ENCODE results near the gene NOP53.
"Not testable (repeated sequence)": the region's sequence is repeated elsewhere in the genome, so short reads cannot be mapped to it uniquely, and the experiment has no call there.

NOP53 gene

GRCh38 chr19:47707135-47707925 lies 38.0 kb upstream of the NOP53 start:
- in situ Hi-C loops (cut with HindIII; ENCODE audit: low sequenced_read_pairs), result no loop called here
- H3K4me3 ChIP-seq (ENCODE audit: low read depth, low read length), result no peak overlapping the region
- peak; percentile 91 for TF ChIP-seq CTCF (IDR thresholded peaks at IDR 0.05; ENCODE audit: low read depth, low read length)
- peak; percentile 66 for DNase-seq (ENCODE audit: low read depth, low spot score)

GRCh38 chr19:47711652-47712242 lies 33.6 kb upstream of the NOP53 start:
- H3K4me3 ChIP-seq (ENCODE audit: low read depth, low read length), result no peak overlapping the region
- TF ChIP-seq CTCF (IDR thresholded peaks at IDR 0.05; ENCODE audit: low read depth, low read length), result no peak
- in situ Hi-C loops (cut with HindIII; ENCODE audit: low sequenced_read_pairs), result no loop called here
- DNase-seq (ENCODE audit: low read depth, low spot score), result no peak

GRCh38 chr19:47713046-47714021 lies 32.0 kb upstream of the NOP53 start, which contains the start of gene EHD2:
Gene EHD2 (plus strand): TSS chr19:47713422. CDS start chr19:47716613, 3,191 bp downstream.
- peak; percentile 90 for TF ChIP-seq CTCF (IDR thresholded peaks at IDR 0.05; ENCODE audit: low read depth, low read length)
- DNase-seq (ENCODE audit: low read depth, low spot score), result peak; percentile 80
- H3K4me3 ChIP-seq (ENCODE audit: low read depth, low read length), result peak within 1 kb of the TSS; percentile 78
- in situ Hi-C loops (cut with HindIII; ENCODE audit: low sequenced_read_pairs), result no loop called here

- in situ Hi-C loops (cut with HindIII; ENCODE audit: low sequenced_read_pairs), result no loop called here
- H3K4me3 ChIP-seq (ENCODE audit: low read depth, low read length), result peak overlapping the region; percentile 78
- no peak for DNase-seq (ENCODE audit: low read depth, low spot score)
- TF ChIP-seq CTCF (IDR thresholded peaks at IDR 0.05; ENCODE audit: low read depth, low read length), result no peak
Observed at GRCh38 chr19:47714339-47714738, 31.0 kb upstream of the NOP53 start.

GRCh38 chr19:47714855-47715254 lies 30.5 kb upstream of the NOP53 start:
- H3K4me3 ChIP-seq (ENCODE audit: low read depth, low read length); DNase-seq (ENCODE audit: low read depth, low spot score); in situ Hi-C loops (cut with HindIII; ENCODE audit: low sequenced_read_pairs): not testable (repeated sequence)

GRCh38 chr19:47716270-47716937 lies 28.9 kb upstream of the NOP53 start:
- in situ Hi-C loops (cut with HindIII; ENCODE audit: low sequenced_read_pairs), result no loop called here
- H3K4me3 ChIP-seq (ENCODE audit: low read depth, low read length), result no peak overlapping the region
- TF ChIP-seq CTCF (IDR thresholded peaks at IDR 0.05; ENCODE audit: low read depth, low read length), result no peak
- no peak for DNase-seq (ENCODE audit: low read depth, low spot score)

- H3K4me3 ChIP-seq (ENCODE audit: low read depth, low read length); in situ Hi-C loops (cut with HindIII; ENCODE audit: low sequenced_read_pairs); DNase-seq (ENCODE audit: low read depth, low spot score): not testable (repeated sequence)
Observed at GRCh38 chr19:47718415-47719046, 26.8 kb upstream of the NOP53 start.

All from astrocyte of the spinal cord (primary cell).